GM18873 (cell line): ENCODE data around the gene PLXNA4.

Experiments
- ATAC-seq: cut with Tn5 transposase; IDR thresholded peaks from one replicate; pipeline ENCODE4 v1.9.1; 2021; ENCODE audit warnings: mild to moderate bottlenecking, moderate library complexity, moderate number of reproducible peaks; ENCODE audit not compliant: unreplicated experiment, low FRiP score

PLXNA4 gene

DNA sequence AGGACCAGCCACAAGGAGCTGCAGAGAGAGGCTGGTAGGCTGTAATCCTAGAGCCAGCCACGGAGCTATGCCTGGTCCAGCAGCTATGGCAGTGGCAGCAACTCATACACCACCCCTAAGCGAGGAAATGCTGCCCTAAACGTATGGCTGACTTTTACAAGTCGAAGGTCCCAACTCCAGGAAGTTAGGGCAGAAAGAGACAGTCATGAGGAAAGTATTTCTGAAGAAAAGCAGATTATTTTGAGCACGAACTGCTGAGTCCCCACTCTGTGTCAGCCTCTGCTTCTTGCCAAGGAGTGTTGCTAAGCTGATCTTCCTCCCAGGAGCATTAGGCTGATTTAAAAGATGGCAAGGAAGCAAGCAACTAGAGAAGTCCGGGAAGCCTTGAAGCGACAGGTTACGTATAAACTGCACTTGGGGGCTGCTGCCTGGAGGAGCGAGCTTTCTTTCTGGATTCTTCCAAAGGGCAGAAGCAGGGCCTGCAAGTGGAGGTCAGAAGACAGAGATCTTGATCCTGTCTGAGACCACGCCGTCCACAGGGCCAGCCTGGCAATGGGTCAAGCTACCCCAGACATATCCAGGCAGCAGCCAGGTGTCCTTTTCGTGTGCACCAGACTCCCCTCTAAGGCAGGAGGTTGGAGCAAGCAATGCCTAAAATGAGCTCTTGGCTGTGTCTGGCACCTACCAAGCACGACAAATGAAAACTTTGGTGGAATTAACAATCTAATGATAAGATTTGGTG, 39.4 kb downstream of the PLXNA4 start:
- ATAC-seq: no peak

DNA sequence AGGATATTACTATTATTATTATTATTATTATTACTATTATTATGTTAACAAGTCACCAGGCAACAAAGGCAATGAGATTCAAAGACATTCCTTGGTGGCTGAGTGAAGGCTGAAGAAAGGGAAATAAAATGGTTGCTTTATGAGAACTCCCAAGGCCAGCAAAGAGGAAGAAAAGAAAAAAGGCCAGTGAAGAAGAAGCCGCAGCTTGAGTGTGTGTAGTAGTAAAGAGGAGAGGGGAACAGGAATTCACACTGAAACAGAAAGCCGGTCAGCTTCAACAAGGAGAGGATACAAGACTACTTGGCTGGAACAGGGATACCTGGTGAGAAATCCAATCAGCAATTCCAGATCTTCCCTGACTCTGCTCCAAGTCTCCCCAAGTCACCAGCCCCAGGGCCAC, 42.4 kb downstream of the PLXNA4 start:
- ATAC-seq: no peak

DNA sequence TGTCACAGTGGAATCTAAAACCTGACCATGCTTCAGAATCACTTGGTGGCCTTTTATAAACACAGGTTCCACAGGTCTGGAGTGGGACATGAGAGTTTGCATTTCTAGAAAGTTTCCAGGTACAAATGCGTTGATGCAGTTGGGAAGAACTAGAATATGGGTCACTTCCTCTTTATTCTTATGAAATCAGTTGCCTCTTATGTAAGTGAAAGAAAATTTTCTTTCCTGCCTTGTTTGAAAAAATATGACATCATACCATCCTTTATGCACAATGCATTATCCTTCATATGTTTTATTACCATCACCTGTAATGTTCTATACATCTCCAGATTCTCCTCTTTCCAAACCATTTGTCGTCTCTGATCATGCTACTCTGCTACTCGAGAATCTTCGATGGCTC, 44.0 kb downstream of the PLXNA4 start:
- no peak for ATAC-seq

DNA sequence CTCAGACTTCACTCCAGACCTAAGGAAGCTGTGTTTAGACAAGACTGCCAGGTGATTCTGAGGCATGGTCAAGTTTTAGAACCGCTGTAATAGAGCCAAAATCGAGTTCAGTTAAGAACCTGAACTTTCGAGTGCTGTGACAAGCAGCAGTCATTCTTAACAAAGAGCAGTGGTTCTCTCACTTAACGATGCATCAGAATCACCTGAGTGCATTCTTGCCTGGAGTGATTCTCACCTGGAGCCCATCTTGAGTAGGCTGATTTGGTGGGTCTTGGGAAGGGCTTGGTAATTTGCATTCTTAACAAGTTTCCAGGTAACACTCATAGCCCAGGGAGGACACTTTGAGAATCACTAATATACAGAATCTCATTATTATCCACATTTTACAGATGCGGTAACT, 44.7 kb downstream of the PLXNA4 start:
- no peak for ATAC-seq

DNA sequence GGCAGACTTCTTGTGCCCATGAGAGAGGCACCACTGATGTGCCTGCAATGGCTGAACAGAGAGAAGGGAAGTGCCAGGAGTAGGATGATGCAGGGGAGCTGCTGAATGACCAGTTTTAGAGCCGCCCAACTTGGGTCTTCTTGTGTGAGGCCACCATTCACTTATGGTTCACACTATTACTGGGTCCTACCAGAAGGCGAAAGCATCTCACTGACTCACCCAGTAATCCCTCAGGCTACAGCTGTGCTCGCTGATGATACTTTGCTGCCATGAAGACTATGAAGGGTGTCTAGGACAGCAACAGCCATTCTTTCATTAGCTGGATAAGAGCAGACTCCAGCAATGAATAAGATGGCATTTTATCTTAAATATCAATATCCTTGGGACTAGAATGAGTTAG, 47.6 kb downstream of the PLXNA4 start:
- ATAC-seq: no peak

DNA sequence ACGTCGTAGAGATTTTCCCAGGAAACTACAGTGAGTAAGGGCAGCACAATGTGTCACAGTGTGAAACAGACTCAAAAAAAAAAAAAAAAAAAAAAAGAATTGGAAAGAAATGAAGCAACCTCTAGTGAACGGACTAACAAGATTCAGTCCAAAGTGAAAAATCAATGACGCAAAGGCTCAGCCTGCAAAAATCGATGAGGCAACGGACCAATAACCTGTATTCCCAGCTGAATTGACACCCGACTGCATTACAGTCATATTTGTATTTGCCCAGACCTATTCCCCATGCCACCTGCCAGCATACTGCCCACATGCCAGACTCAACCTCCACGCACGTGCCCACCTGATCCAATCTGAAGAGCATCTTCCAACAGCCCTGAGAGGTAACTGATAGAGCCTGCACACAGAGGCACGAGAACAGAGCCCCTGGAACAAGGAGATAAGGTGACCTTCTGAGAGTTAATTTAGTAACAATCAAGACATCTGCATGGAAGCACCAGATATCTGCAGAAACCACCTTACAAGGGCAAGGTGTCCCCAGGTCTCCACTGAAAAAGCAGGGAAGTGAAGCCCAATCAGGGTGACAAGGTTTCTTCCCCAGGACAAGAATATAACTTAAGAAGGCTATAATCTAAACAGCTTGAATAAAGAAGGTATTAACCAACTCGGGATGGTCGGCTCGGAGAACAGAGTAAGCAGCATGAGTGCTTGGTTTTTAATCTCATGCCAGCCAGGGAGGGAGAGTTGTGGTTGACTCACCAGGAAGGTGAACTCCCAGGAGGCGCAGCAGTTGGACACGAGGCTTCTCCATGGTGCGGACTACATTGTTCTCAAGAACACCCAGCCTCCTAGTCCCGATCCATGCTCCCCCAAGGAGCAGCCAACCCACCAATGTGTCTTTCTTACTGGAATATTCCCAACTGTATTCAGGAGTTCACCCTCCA, 48.5 kb downstream of the PLXNA4 start:
- ATAC-seq: no peak

DNA sequence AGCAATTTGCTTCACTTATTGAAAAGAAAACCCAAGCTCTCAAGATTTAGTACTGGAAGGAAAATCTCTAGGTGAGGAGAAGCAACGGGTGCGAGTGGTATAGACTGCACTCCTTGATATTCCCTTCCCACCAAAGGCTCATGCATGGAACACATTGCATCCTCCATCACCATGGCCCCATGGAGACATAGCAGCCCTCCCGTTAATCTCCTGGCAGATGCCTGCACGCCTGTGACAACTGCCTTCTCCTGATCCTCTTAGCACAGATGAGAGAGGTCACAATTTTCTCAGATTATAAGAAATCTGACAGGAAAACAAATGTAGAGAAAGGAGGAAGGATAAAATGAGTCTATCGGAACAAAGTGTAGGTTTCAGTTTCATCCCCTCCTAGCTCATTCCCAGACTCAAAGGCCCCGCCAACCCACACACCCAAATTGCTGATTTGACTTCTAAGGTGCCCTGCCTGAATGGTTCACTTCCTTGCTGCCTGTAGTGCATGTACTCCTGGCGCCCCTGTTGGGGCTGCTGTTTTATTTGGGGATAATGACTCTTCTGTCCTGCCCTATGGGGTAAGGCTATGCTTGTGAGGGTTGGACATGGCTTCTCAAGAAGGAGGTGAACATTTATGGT, 50.0 kb downstream of the PLXNA4 start:
- no peak for ATAC-seq

DNA sequence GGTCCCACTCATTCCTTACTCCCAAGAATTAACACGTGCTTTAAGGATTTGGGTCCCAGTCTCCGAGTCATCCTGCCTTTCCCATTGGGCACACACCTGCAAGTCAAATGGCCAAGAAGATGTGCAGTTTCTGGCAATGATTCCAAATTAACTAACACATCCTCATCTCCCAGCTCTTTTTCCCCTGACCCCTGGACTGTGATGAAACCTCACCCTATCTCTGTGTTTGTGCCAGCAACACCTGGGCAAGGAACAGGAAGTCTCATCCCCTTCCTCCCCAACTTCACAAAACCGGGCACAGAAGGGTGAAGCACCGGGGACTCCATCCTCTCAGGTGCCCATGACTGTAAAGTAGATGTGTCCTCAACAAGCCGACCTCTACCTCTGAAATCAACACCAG, 54.8 kb downstream of the PLXNA4 start:
- no peak for ATAC-seq

DNA sequence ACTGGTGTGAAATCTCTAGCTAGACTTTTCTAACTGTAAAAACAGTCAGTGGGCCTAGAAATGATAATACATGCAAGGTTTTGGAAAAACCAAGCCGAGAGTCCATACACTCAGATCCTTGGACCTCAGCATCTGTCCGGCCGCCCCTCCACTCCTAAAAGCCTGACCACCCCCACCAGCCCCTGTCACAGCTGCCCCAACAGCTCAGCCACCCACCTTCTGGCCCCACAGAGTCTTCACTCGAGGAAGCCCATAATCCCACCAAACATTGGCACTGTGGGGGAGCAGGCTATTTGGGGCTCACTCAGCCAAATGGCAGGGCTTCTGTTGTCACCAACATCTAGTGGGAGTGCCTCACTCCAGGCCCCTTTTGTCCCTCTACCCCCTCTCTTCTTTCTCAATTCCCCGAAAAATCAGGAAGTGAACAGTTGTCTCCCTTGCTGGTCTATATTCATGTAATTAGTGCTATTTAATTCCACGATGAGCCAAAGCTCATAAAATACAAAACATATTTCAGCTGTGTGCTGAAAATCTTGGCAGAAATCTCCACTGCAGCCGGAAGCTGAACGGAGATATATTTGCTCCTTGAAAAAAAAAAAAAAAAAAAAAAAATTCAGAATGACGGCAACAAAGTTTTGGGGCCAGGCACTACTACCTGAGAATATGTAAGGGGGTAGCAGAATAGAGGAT, 55.5 kb downstream of the PLXNA4 start:
- no peak for ATAC-seq

DNA sequence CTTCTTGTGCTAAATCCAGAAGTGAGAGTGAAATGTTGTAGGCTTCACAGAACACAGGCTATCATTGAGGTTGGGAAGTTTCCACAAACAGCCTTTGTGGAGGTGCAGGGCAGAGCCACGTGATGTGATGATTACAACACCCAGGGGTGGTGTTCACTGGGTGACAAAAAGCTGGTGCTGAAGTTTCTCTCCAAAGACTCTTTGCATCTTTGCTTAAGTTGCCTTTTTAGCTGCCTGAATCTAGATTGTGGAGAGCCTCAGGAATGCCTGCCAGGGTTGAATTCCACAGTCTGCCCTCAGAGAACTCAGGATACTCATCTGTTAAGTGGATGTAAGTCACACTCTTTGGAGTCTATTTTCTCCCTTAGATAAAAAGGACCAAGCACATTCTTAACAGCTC, 56.3 kb downstream of the PLXNA4 start:
- no peak for ATAC-seq

DNA sequence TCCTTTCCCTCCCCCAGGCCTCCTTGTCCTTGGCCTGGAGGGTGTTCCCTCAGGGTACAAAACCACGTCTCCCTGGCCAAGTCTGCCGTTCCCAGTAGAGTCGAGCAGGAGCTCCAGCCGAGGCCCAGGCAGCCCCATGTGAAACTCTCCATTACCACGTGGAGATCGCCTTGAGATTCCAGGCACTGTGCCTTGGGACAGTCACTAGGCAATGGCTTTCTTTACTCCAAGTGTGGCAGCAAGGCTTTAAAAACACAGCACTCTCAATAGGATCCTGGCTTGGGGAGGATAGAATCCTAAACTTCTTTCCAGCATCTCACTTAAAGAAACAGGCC, 57.5 kb downstream of the PLXNA4 start:
- no peak for ATAC-seq

DNA sequence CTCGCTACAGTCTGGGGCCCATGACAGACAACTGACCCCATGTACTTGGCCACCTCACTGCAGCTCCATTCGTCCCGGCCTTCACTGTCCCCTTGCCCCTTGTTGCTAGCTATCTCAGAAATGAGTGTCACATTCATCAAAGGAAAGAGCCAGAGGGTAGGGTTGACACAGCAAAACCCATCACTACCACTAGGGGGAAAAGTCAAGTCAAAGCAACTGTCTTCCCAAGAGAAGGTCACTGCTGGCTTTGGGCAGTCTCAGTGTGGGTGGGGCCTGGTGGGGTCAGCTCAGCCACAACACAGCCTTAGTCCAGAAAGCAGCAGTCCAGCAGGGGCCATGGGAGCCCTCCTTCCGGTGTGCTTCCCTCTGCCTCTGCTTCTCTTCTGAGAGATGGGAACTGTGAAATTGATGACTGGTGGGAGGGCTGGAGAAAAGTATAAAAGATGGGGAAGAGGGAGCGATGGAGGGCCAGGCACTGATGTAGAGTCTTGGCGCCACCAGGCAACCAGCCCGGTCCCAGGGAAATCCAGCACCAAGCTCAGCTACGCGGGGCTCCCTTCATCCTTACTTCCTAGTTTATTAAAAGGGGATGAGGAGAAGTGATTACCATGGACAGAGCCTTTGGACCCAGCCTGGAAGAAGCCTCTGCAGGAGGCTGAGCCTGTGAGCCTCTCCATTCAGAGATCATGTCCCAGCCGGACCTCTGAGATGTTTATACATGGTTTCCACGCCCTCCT, 58.0 kb downstream of the PLXNA4 start:
- ATAC-seq: no peak

DNA sequence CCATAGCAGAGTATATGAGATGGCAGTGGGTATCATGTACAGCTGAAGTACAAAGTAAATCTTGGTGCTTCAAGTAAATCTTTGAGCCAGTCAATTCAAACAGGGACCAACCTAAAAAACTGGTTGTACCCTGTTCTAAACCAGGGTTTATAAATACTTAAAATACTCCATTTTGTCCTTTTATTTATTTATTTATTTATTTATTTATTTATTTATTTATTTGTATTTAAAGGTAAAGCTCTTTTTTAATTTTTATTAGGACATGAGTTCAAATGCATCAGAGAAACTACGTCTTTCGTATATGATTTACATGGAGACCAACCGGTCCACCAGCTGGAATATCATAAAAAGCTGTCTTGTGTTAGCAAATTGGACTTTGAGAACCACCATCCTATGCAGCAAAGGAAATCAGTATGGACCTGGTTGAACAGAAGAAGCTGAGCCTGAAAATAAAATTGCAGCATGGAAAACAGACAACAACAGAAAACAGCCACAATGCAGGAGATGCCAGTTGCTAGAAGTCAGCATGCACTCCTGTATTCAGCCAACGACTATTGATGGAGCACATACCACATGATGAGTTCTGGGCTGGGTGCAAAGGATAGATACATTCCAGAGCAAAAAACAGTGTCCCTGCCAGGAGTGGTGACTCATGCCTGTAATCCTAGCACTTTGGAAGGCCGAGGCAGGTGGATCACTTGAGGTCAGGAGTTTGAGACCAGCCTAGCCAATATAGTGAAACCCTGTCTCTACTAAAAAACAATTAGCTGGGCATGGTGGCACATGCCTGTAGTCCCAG, 60.0 kb downstream of the PLXNA4 start:
- ATAC-seq: no peak

DNA sequence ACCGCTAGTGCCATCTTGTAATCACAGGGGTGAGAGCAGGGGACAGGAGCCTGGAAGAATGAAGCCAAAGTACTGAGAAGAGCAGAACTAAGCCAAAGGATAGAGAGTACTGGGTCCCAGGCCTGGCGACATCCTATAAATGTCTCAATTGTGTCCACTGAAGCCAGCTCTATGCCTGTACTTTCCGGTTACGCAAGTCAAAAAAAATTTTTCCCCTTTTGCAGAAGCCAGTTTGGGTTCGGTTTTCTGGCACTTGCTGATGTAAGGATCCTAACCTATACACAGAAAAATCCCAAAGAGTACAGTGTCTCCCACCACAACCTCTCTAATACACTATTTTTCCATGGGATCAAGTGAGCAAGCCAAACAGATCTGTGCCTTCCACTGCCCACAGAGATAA, 61.1 kb downstream of the PLXNA4 start:
- ATAC-seq: no peak

DNA sequence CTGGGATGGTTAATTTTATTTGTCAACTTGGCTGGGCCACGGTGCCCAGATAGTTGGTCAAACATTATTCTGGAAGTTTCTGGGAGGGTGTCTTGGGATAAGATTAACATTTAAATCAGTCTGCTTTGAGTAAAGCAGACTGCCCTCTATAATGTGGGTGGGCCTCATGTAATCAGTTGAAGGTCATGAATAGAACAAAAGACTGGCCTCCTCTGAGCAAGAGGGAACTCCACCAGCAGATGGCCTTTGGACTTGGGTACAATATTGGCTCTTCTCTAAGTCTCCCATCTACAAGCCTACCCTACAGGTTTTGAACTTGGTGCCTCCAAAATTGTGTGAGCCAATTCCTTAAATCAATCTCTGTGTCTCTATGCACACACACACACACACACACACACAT, 61.8 kb downstream of the PLXNA4 start:
- no peak for ATAC-seq

DNA sequence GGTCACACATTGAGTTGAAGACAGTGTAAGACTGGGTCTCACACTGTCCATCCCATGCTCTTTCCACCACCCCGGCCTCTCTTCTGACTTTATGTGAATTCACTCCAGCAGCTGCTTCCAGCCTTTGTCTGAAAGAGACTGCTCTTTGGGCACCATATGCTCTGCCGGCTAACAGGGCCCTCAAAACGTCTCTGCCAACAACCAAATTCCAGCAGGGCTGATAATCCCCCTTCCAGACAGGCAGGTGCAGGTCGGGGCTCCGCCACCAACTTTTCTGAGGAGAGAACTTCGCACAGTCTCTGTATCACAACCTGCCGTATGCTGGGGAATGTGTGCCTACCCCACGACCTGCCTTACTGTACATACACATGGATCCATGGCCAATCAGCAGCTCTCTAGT, 64.3 kb downstream of the PLXNA4 start:
- ATAC-seq: no peak

DNA sequence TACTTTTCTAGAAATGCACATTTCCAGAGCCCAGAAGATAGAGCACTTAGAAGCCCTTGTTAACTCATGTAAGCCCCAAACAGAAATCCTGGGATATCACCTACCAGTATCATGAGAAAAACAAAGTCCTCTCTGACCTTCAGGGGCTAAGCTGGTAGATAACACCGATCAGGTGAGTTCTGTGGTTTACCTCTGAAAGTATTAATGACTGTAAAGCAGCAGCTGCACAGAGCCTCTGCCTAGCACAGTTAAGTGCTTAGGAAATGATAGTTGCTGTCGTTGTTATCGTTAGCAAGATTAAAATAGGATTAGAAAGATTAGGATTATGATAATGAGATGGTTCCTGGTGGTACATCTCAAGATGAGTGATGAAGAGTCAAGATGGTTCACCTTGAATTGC, 64.9 kb downstream of the PLXNA4 start:
- ATAC-seq: no peak

DNA sequence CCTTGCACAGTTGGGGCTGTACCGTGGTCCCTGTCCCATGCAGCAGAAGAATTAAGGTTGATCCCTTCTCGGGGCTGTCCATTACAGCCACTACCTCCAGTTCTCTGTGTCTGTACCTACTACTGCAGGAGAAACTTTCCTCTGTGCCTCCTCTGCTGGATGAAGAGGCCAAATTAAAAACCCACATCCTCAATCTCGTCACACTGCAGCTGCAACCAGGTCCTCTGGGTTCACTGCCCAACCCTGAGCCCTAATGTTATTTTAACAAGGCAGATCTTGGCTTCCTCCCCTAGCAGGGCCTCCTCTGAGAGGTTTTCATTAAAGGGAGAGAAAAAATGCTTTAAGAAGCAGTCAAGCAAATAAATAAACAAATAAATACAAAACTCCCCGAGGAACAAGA, 66.6 kb downstream of the PLXNA4 start:
- no peak for ATAC-seq

DNA sequence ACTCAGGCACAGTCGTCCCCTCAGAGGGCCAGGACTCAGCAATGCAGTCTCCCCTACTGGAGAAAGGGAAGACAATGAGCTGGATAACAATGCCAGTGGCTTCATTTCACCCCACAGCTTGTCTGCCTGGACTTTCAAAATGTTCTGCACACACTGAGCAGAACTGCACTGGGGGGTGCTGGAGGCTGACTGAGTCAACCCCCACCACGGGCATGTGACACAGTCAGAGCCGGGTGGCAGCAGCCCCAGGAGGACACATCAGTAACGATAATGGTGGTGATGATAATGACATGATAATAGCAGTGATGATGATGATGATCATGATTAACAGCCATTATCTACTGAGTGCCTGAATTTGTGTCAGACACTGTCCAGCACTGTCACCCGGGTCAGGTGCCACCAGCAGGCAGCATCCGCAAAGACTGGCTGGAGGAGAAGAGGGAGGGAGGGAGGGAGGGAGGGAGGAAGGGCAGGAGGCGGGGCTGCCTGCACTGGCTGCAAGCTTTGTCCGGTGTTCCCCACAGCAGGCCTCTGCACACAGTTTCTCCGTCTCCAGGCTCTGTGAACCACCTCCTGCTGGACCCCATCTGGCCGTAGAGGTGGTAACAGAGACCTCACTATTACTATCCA, 67.4 kb downstream of the PLXNA4 start:
- ATAC-seq: no peak
